Measurements from ENCODE around the gene LPCAT4. TPM values are rescaled to one million over a fixed set of nuclear protein-coding genes. Genes with fewer than 3 reads are reported as not detected.
"Not testable (repeated sequence)": the region's sequence is repeated elsewhere in the genome, so short reads cannot be mapped to it uniquely, and the experiment has no call there.

The LPCAT4 gene
- total RNA-seq, 6 experiments from 2014 or later: 26.7 to 42.6 (median 30.8) TPM

DNA sequence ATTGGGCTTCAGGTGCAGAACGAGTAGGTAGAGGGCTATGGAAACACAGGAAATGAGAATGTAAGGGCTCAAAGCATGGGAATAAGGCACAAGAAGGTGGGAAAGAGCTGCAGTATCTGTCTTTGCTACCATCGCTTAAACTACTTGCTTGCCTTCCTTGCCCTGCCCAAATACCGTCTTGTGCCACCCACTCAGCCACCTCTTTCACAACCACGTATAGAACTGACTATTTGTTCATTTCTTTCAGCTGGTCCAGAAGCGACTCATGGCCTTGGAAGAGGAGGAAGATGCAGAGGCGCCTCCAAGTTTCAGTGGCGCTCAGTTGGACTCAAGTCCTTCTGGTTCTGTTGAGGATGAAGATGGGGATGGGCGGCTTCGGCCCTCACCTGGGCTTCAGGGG is 11.8 kb downstream of the LPCAT4 start:
- no peak overlapping the region for H3K4me3 Mint-ChIP-seq
- peaks cover 4% of the 10 kb centered on the region; the same call in 1 of the 2 replicates for H3K4me1 Mint-ChIP-seq (ENCODE audit: low read depth)
- no peak overlapping the region for H3K27ac Mint-ChIP-seq
- peaks cover 10% of the 10 kb centered on the region for H3K36me3 Mint-ChIP-seq (ENCODE audit: low read depth)
- DNase-seq: no peak
- H3K9me3 Mint-ChIP-seq: no peaks in the 10 kb centered on the region
- TF ChIP-seq CTCF (IDR thresholded peaks at IDR 0.05): no peak
- no peaks in the 10 kb centered on the region for H3K27me3 Mint-ChIP-seq (ENCODE audit: insufficient read depth)

DNA sequence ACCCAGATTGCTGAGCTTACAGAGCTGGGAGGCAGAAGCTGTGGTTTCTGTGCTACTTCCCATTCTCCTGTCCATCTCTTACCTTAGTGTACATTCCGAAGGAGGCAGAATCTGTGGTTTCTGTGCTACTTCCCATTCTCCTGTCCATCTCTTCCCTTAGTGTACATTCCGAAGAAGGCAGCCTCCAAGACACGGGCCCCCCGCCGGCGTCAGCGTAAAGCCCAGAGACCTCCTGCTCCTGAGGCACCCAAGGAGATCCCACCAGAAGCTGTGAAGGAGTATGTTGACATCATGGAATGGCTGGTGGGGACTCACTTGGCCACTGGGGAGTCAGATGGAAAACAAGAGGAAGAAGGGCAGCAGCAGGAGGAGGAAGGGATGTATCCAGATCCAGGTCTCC is 12.7 kb downstream of the LPCAT4 start:
- no peak for TF ChIP-seq CTCF (IDR thresholded peaks at IDR 0.05)
- no peaks in the 10 kb centered on the region for H3K4me1 Mint-ChIP-seq (ENCODE audit: low read depth)
- DNase-seq: no peak
- peaks cover 2% of the 10 kb centered on the region; the same call in 1 of the 2 replicates for H3K27me3 Mint-ChIP-seq (ENCODE audit: insufficient read depth)
- H3K36me3 Mint-ChIP-seq (ENCODE audit: low read depth): peaks cover 10% of the 10 kb centered on the region
- H3K27ac Mint-ChIP-seq: no peak overlapping the region
- H3K9me3 Mint-ChIP-seq: no peaks in the 10 kb centered on the region
- H3K4me3 Mint-ChIP-seq: no peak overlapping the region

DNA sequence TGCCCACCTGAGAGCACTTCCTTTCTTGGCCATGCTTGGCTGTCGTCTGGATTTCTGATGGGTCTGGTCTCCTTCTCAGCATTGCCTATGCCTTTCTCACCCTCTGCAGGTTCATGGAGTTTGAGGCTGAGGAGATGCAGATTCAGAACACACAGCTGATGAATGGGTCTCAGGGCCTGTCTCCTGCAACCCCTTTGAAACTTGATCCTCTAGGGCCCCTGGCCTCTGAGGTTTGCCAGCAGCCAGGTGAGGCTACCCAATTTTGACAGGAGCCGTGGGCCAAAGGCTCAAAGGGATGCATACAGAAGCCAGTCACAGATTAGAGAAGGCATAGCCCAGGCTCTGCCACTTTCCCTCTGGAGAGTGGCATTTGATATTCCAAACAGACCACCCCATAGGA is 13.4 kb downstream of the LPCAT4 start:
- Mint-ChIP-seq H3K4me1 (ENCODE audit: low read depth) (no peaks in the 10 kb centered on the region), H3K9me3 (no peaks in the 10 kb centered on the region), H3K36me3 (ENCODE audit: low read depth) (peaks cover 10% of the 10 kb centered on the region), H3K27ac (no peak overlapping the region), H3K4me3 (no peak overlapping the region), H3K27me3 (ENCODE audit: insufficient read depth) (peaks cover 2% of the 10 kb centered on the region)
- TF ChIP-seq CTCF (IDR thresholded peaks at IDR 0.05): no peak
- DNase-seq: no peak

GRCh38 chr15:34352996-34353395 is 14.0 kb downstream of the LPCAT4 start:
- not testable (repeated sequence) for H3K4me3 Mint-ChIP-seq

DNA sequence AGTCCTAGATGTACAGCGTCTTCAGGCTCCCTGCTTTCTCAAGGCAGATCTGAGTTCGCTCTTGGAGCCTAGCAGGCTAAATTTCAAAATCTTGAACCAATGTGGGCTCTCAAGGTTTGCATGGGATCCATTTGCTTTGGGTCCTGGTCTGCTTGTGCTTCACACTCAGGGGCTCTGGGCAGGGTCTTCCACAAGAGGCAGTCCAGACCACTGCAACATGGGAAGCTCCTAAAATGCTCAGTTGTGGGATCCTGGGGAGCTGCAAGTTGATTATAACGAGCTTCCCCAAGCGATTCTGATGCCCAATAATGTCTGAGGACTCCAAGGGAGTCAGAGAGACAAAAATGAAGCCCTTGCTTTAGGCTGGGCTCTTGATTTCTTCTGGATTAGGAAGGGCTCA is 17.2 kb downstream of the LPCAT4 start:
- peaks cover 10% of the 10 kb centered on the region for H3K27me3 Mint-ChIP-seq (ENCODE audit: insufficient read depth)
- no peak for DNase-seq
- H3K27ac Mint-ChIP-seq: no peak overlapping the region
- no peak for TF ChIP-seq CTCF (IDR thresholded peaks at IDR 0.05)
- H3K36me3 Mint-ChIP-seq (ENCODE audit: low read depth): peaks cover 4% of the 10 kb centered on the region; the same call in 1 of the 2 replicates
- no peaks in the 10 kb centered on the region for H3K9me3 Mint-ChIP-seq
- no peak overlapping the region for H3K4me3 Mint-ChIP-seq
- H3K4me1 Mint-ChIP-seq (ENCODE audit: low read depth): no peaks in the 10 kb centered on the region

More at GRCh38 chr15:34352996-34353395, 14.0 kb downstream of the LPCAT4 start:
- not testable (repeated sequence) for DNase-seq; H3K27me3 Mint-ChIP-seq (ENCODE audit: insufficient read depth); H3K9me3 Mint-ChIP-seq; H3K27ac Mint-ChIP-seq; H3K36me3 Mint-ChIP-seq (ENCODE audit: low read depth); H3K4me1 Mint-ChIP-seq (ENCODE audit: low read depth)

- H3K9me3 Mint-ChIP-seq: no peaks in the 10 kb centered on the region
- no peak for TF ChIP-seq CTCF (IDR thresholded peaks at IDR 0.05)
- H3K27ac Mint-ChIP-seq: no peak overlapping the region
- no peak for DNase-seq
- no peak overlapping the region for H3K4me3 Mint-ChIP-seq
- H3K36me3 Mint-ChIP-seq (ENCODE audit: low read depth): no peaks in the 10 kb centered on the region
- H3K4me1 Mint-ChIP-seq (ENCODE audit: low read depth): no peaks in the 10 kb centered on the region
- H3K27me3 Mint-ChIP-seq (ENCODE audit: insufficient read depth): peaks cover 10% of the 10 kb centered on the region
Observed at GRCh38 chr15:34348735-34349300, 18.2 kb downstream of the LPCAT4 start.
